ENCODE results near the gene PLEKHM3. TPM values are rescaled to one million over a fixed set of nuclear protein-coding genes. Genes with fewer than 3 reads are reported as not detected.

Gene PLEKHM3
- total RNA-seq, 3 donors from 2014 or later, result 5.2 to 6.3 (median 5.4) TPM

- no peaks in the 10 kb centered on the region for H3K9me3 Mint-ChIP-seq
- H3K36me3 Mint-ChIP-seq (ENCODE audit: insufficient read depth), result no peaks in the 10 kb centered on the region
- H3K4me3 Mint-ChIP-seq, result no peak overlapping the region
- H3K4me1 Mint-ChIP-seq (ENCODE audit: low read depth), result no peaks in the 10 kb centered on the region
- DNase-seq, result no peak
- ATAC-seq, result no peak
- H3K27me3 Mint-ChIP-seq (ENCODE audit: low read depth), result peaks cover 18% of the 10 kb centered on the region
Measured at GRCh38 chr2:208046686-208047085, 21.4 kb upstream of the PLEKHM3 start.

DNA sequence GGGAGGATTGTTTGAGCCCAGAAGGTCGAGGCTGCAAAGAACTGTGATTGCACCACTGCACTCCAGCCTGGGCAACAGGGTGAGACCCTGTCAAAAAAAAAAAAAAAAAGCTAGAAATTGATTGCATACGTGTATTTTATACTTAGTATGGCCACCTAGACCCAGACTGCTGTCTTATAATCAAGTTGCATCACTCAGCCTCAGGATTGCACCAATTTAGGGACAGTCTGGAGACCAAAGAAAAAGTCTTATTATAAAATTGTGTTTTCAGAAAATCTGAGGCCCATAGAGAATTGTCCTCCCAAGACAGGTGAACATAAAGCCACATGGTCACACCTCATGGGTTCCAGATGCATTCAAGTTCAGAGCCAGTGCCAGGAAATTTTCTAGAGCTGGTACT lies 17.1 kb upstream of the PLEKHM3 start:
- H3K27me3 Mint-ChIP-seq (ENCODE audit: low read depth), result peaks cover 11% of the 10 kb centered on the region
- DNase-seq, result no peak
- no peak overlapping the region for H3K4me3 Mint-ChIP-seq
- no peaks in the 10 kb centered on the region for H3K36me3 Mint-ChIP-seq (ENCODE audit: insufficient read depth)
- no peak for ATAC-seq
- H3K4me1 Mint-ChIP-seq (ENCODE audit: low read depth), result no peaks in the 10 kb centered on the region
- no peaks in the 10 kb centered on the region for H3K9me3 Mint-ChIP-seq

GRCh38 chr2:208042041-208042440 lies 16.7 kb upstream of the PLEKHM3 start:
- ATAC-seq, result no peak
- no peaks in the 10 kb centered on the region for H3K36me3 Mint-ChIP-seq (ENCODE audit: insufficient read depth)
- no peak overlapping the region for H3K4me3 Mint-ChIP-seq
- no peaks in the 10 kb centered on the region for H3K9me3 Mint-ChIP-seq
- H3K27me3 Mint-ChIP-seq (ENCODE audit: low read depth), result peaks cover 9% of the 10 kb centered on the region
- DNase-seq, result no peak
- no peaks in the 10 kb centered on the region for H3K4me1 Mint-ChIP-seq (ENCODE audit: low read depth)

- peak; percentile 56 for DNase-seq
- H3K27me3 Mint-ChIP-seq (ENCODE audit: low read depth), result peaks cover 6% of the 10 kb centered on the region
Measured at GRCh38 chr2:208040199-208041171, 15.2 kb upstream of the PLEKHM3 start.

GRCh38 chr2:208039376-208040110 lies 14.2 kb upstream of the PLEKHM3 start:
- no peak for ATAC-seq

More at GRCh38 chr2:208040199-208041171, 15.2 kb upstream of the PLEKHM3 start:
- peak; percentile 72 to 81 for ATAC-seq
- Mint-ChIP-seq H3K36me3 (ENCODE audit: insufficient read depth) (no peaks in the 10 kb centered on the region), H3K4me3 (no peak overlapping the region), H3K4me1 (ENCODE audit: low read depth) (no peaks in the 10 kb centered on the region), H3K9me3 (no peaks in the 10 kb centered on the region)

GRCh38 chr2:208037564-208038487 lies 12.5 kb upstream of the PLEKHM3 start:
- Mint-ChIP-seq H3K27me3 (ENCODE audit: low read depth) (peaks cover 3% of the 10 kb centered on the region), H3K4me1 (ENCODE audit: low read depth) (no peaks in the 10 kb centered on the region), H3K36me3 (ENCODE audit: insufficient read depth) (no peaks in the 10 kb centered on the region), H3K9me3 (no peaks in the 10 kb centered on the region), H3K4me3 (no peak overlapping the region)
- DNase-seq (no peak), ATAC-seq (no peak)

More at GRCh38 chr2:208039376-208040110, 14.2 kb upstream of the PLEKHM3 start:
- Mint-ChIP-seq H3K4me3 (no peak overlapping the region), H3K4me1 (ENCODE audit: low read depth) (no peaks in the 10 kb centered on the region), H3K36me3 (ENCODE audit: insufficient read depth) (no peaks in the 10 kb centered on the region), H3K9me3 (no peaks in the 10 kb centered on the region), H3K27me3 (ENCODE audit: low read depth) (peaks cover 6% of the 10 kb centered on the region)
- DNase-seq, result no peak

- H3K4me3 Mint-ChIP-seq, result no peak overlapping the region
Measured at GRCh38 chr2:208036357-208036756, 11.0 kb upstream of the PLEKHM3 start.

DNA sequence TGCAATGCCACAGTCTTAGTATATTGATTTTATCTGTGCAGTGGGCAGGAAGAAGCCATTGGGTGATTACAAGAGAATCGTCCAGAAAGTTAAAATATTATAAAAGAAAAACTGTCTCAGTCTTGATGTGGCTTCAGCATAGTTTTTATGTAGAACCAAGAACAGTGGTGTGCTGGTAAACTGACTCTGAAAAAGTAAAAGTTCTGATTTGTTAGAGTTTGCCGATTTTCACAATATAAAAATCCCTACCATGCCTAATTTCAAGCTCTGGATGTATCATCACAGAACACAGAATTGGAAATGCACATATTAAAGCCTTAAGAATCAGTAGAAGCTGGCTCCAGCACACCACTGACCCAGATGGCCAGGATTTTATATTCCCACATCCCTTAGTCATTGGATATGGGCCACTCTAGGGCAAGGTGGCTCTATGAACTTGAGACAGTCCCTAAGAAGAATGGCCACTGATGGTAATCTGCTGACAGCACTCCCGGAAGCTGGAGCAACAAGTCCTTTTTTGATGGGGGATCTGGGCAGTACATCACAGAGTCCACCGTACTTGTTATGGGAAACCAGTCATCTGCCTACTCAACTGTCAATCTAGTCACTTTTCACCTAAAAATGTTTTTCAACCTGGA lies 9.3 kb upstream of the PLEKHM3 start:
- ATAC-seq (no peak), DNase-seq (no peak)
- H3K36me3 Mint-ChIP-seq (ENCODE audit: insufficient read depth), result no peaks in the 10 kb centered on the region
- no peaks in the 10 kb centered on the region for H3K27me3 Mint-ChIP-seq (ENCODE audit: low read depth)
- no peaks in the 10 kb centered on the region for H3K4me1 Mint-ChIP-seq (ENCODE audit: low read depth)
- no peaks in the 10 kb centered on the region for H3K9me3 Mint-ChIP-seq
- H3K4me3 Mint-ChIP-seq, result no peak overlapping the region

More at GRCh38 chr2:208036357-208036756, 11.0 kb upstream of the PLEKHM3 start:
- no peaks in the 10 kb centered on the region for H3K9me3 Mint-ChIP-seq
- ATAC-seq, result no peak
- no peak for DNase-seq
- H3K27me3 Mint-ChIP-seq (ENCODE audit: low read depth), result no peaks in the 10 kb centered on the region
- no peaks in the 10 kb centered on the region for H3K4me1 Mint-ChIP-seq (ENCODE audit: low read depth)
- no peaks in the 10 kb centered on the region for H3K36me3 Mint-ChIP-seq (ENCODE audit: insufficient read depth)

DNA sequence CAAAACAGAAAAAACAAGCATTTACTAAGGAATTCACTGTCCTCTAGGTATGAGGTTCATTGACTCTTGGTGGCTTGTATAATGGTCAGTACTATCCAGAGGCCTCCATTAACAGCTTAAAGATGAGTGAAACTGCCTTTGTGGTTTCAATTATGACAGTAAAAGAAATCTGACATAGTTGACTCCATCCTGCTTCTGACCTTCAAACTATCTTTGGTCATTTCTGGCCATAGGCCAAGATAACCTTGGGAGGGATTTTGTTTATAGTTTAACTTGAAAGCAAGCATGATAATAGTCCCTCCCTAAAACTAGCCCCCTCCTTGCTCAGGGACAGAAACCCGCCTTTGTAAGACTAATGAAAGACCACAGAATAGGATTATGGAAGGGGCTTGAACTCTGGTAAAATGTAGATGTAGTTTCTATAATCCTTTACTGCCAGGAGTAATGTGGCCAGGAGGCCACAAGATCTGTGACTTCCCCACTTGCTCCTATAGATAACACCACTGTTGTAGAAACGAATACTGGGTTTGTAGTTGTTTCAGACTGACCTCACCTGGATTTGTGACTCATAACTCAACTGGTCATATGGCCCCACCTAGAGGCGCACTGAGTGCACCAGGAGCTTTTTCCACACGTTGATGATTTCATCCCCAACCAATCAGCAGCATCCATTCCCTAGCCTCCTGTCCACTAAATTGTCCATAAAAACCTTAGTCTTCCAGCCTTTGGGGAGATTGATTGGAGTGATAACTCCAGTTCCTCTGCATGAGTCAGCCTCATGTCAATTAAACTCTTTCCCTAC lies 8.6 kb upstream of the PLEKHM3 start:
- no peaks in the 10 kb centered on the region for H3K27me3 Mint-ChIP-seq (ENCODE audit: low read depth)
- ATAC-seq (peak in 1 of 2 donors; percentile 53), DNase-seq (peak; percentile 11)
- H3K4me3 Mint-ChIP-seq, result no peak overlapping the region
- H3K36me3 Mint-ChIP-seq (ENCODE audit: insufficient read depth), result no peaks in the 10 kb centered on the region
- H3K9me3 Mint-ChIP-seq, result no peaks in the 10 kb centered on the region
- H3K4me1 Mint-ChIP-seq (ENCODE audit: low read depth), result no peaks in the 10 kb centered on the region

GRCh38 chr2:208031608-208032019 lies 6.3 kb upstream of the PLEKHM3 start:
- Mint-ChIP-seq H3K27me3 (ENCODE audit: low read depth) (no peaks in the 10 kb centered on the region), H3K4me3 (no peak overlapping the region), H3K4me1 (ENCODE audit: low read depth) (no peaks in the 10 kb centered on the region), H3K9me3 (no peaks in the 10 kb centered on the region), H3K36me3 (ENCODE audit: insufficient read depth) (no peaks in the 10 kb centered on the region)
- no peak for DNase-seq
- ATAC-seq, result no peak

DNA sequence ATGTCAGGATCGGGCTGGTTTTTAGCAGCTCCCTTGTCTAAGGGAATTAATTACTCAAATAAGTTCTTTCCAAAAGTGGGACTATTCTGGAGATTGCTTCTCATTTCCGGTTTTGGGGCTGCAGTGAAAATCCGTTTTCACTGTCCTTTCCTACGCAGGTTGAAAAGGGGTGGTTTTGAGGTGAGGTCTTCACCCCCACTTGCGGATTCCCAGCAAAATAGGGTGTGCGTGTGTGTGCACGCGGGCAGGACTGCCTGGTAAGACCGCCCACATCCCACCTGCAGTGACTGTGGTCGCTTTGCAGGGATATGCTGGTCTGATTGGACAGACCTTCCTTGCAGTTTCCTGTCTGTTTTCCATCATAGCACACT lies 472 bp upstream of the PLEKHM3 start:
- peaks cover 20% of the 10 kb centered on the region for H3K4me1 Mint-ChIP-seq (ENCODE audit: low read depth)
- H3K4me3 Mint-ChIP-seq, result peak overlapping the region; percentile 94
- no peaks in the 10 kb centered on the region for H3K9me3 Mint-ChIP-seq
- peak; percentile 16 for DNase-seq
- H3K36me3 Mint-ChIP-seq (ENCODE audit: insufficient read depth), result no peaks in the 10 kb centered on the region
- H3K27me3 Mint-ChIP-seq (ENCODE audit: low read depth), result no peaks in the 10 kb centered on the region
- ATAC-seq, result peak; percentile 57 to 61

DNA sequence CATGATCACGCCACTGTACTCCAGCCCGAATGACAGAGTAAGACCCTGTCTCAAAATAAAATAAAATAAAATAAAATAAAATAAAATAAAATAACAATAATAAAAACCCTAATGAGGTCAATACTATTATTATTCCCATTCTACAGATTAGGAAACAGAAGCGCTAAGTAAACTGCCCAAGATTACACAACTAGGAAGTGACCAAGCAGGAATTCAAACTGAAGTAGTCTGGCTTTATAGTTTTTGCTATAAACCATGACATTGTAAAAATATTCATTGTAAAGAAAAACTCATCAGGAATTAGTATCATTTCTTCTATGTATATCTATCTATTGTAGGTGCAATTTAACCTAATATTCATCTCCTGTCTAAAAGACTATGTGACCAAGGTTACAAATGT lies 1.2 kb downstream of the PLEKHM3 start:
- Mint-ChIP-seq H3K9me3 (no peaks in the 10 kb centered on the region), H3K4me1 (ENCODE audit: low read depth) (peaks cover 26% of the 10 kb centered on the region), H3K4me3 (no peak overlapping the region), H3K36me3 (ENCODE audit: insufficient read depth) (peaks cover 8% of the 10 kb centered on the region), H3K27me3 (ENCODE audit: low read depth) (no peaks in the 10 kb centered on the region)
- ATAC-seq (no peak), DNase-seq (no peak)

DNA sequence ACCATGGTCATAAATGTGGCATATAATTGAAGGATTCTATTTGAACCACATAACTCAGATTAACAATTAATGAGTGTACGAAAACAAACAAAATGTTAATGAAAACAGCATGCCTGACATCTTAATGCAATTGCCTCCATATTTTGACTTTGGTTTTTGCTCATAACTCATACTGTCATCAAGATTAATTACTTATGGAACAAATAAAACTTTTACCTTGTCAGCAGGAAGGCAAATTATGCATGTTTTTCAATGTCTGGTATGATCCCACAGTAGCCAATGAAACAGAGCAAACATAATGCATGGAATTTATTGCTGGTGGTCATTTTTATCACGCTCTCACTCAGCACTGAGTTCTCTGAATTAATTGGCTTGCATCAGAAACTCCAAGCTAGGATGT lies 5.1 kb downstream of the PLEKHM3 start:
- H3K4me1 Mint-ChIP-seq (ENCODE audit: low read depth), result peaks cover 36% of the 10 kb centered on the region

More for the DNA sequence above, 5.1 kb downstream of the PLEKHM3 start:
- no peak overlapping the region for H3K4me3 Mint-ChIP-seq
- ATAC-seq, result no peak
- DNase-seq, result no peak
- H3K36me3 Mint-ChIP-seq (ENCODE audit: insufficient read depth), result peaks cover 12% of the 10 kb centered on the region
- no peaks in the 10 kb centered on the region for H3K9me3 Mint-ChIP-seq
- H3K27me3 Mint-ChIP-seq (ENCODE audit: low read depth), result no peaks in the 10 kb centered on the region

Data from activated T-cell treated with anti-CD3 and anti-CD28 coated beads, Interleukin-2, amount 50 U/mL, for 4 hours (primary cell).